HEK293 (cell line): ENCODE measurements around the gene CPM.

Experiments
- CTCF ChIA-PET: fragments of 350-600 bp; formaldehyde crosslinking; extraction: SDS; loops from one replicate; lab custom pipeline; 2021; ENCODE audit warnings: antibody characterized with exemption; lab: Yijun Ruan, JAX
- POLR2A ChIA-PET: fragments of 300-600 bp; formaldehyde crosslinking; extraction: SDS; loops from one replicate; lab custom pipeline; 2020; ENCODE audit warnings: antibody characterized with exemption, inconsistent platforms; lab: Yijun Ruan, JAX
- H3K27ac ChIP-seq: fragments of 200-500 bp; sonication (Bioruptor generic); 2 replicates; pipeline ENCODE4 v1.5.1; 2014; ENCODE audit warnings: low read depth, low read length, control low read depth, inconsistent platforms; ENCODE audit errors: extremely low read depth
- H3K36me3 ChIP-seq, 2 experiments: fragments of 200-500 bp in 1 of 2; sonication (Bioruptor generic) in 1 of 2; 1 replicate in 1 of 2; 2 replicates in 1 of 2; pipeline ENCODE4 v1.5.1; 2014 to 2017; ENCODE audit warnings: inconsistent platforms in 2 of 2, low read length in 2 of 2; ENCODE audit not compliant: control insufficient read depth in 2 of 2, insufficient read depth in 1 of 2
- H3K4me1 ChIP-seq: fragments of 200-500 bp; sonication (Bioruptor generic); 2 replicates; pipeline ENCODE4 v1.5.1; 2014; ENCODE audit warnings: mild to moderate bottlenecking, low read length, inconsistent platforms; ENCODE audit not compliant: control insufficient read depth, insufficient read depth
- H3K4me3 ChIP-seq: 2 replicates; pipeline ENCODE4 v1.5.1; 2011; ENCODE audit warnings: low read depth, mild to moderate bottlenecking, control low read depth, low read length, moderate library complexity
- H3K9me3 ChIP-seq: fragments of 200-500 bp; sonication (Bioruptor generic); 2 replicates; pipeline ENCODE4 v1.5.1; 2014; ENCODE audit warnings: low read depth, low read length, inconsistent platforms; ENCODE audit not compliant: control insufficient read depth, insufficient read depth
- KLF7 ChIP-seq: fragments of 450-650 bp; formaldehyde crosslinking; IDR thresholded peaks from 2 replicates; pipeline ENCODE4 v1.5.1; 2016; ENCODE audit warnings: missing biosample characterization, missing genetic modification characterization, borderline replicate concordance
- RBAK ChIP-seq: fragments of 450-650 bp; formaldehyde crosslinking; IDR thresholded peaks from 2 replicates; pipeline ENCODE4 v1.5.1; 2016; ENCODE audit warnings: missing biosample characterization, missing genetic modification characterization
- REST ChIP-seq: fragments of 450-650 bp; formaldehyde crosslinking; IDR thresholded peaks from 2 replicates; pipeline ENCODE4 v1.5.1; 2016; ENCODE audit warnings: missing biosample characterization, missing genetic modification characterization
- ZNF155 ChIP-seq: fragments of 450-650 bp; formaldehyde crosslinking; IDR thresholded peaks from 2 replicates; pipeline ENCODE4 v1.5.1; 2016; ENCODE audit warnings: missing biosample characterization, missing genetic modification characterization
- ZNF16 ChIP-seq: fragments of 450-650 bp; formaldehyde crosslinking; IDR thresholded peaks from 2 replicates; pipeline ENCODE4 v1.5.1; 2016; ENCODE audit warnings: low read depth, missing biosample characterization, missing genetic modification characterization
- ZNF214 ChIP-seq: fragments of 450-650 bp; formaldehyde crosslinking; IDR thresholded peaks from 2 replicates; pipeline ENCODE4 v1.5.1; 2017; ENCODE audit warnings: missing biosample characterization, mild to moderate bottlenecking, missing genetic modification characterization, borderline replicate concordance
- ZNF223 ChIP-seq: fragments of 450-650 bp; formaldehyde crosslinking; IDR thresholded peaks from 2 replicates; pipeline ENCODE4 v1.5.1; 2016; ENCODE audit warnings: missing biosample characterization, missing genetic modification characterization
- ZNF394 ChIP-seq: fragments of 450-650 bp; formaldehyde crosslinking; IDR thresholded peaks from 2 replicates; pipeline ENCODE4 v1.5.1; 2016; ENCODE audit warnings: missing biosample characterization, missing genetic modification characterization, mild to moderate bottlenecking, moderate library complexity, borderline replicate concordance
- ZNF426 ChIP-seq: fragments of 450-650 bp; formaldehyde crosslinking; IDR thresholded peaks from 2 replicates; pipeline ENCODE4 v1.5.1; 2017; ENCODE audit warnings: missing biosample characterization, missing genetic modification characterization, mild to moderate bottlenecking, inconsistent platforms, moderate library complexity
- ZNF560 ChIP-seq: fragments of 450-650 bp; formaldehyde crosslinking; IDR thresholded peaks from 2 replicates; pipeline ENCODE4 v1.5.1; 2017; ENCODE audit warnings: missing biosample characterization, missing genetic modification characterization, borderline replicate concordance
- ZNF571 ChIP-seq: fragments of 450-650 bp; formaldehyde crosslinking; IDR thresholded peaks from 2 replicates; pipeline ENCODE4 v1.5.0; 2017; ENCODE audit warnings: missing biosample characterization, missing genetic modification characterization
- ZNF600 ChIP-seq: fragments of 450-650 bp; formaldehyde crosslinking; IDR thresholded peaks from 2 replicates; pipeline ENCODE4 v1.5.1; 2016; ENCODE audit warnings: missing biosample characterization, missing genetic modification characterization
- ZNF626 ChIP-seq: fragments of 450-650 bp; sonication (Bioruptor Pico); formaldehyde crosslinking; IDR thresholded peaks from 2 replicates; pipeline ENCODE4 v1.5.1; 2018; ENCODE audit warnings: missing biosample characterization, missing genetic modification characterization, inconsistent platforms
- ZNF670 ChIP-seq: fragments of 450-650 bp; formaldehyde crosslinking; IDR thresholded peaks from 2 replicates; pipeline ENCODE4 v1.5.1; 2016; ENCODE audit warnings: missing biosample characterization, missing genetic modification characterization, low read depth
- ZNF692 ChIP-seq: fragments of 450-650 bp; formaldehyde crosslinking; IDR thresholded peaks from 2 replicates; pipeline ENCODE4 v1.5.1; 2016; ENCODE audit warnings: missing biosample characterization, missing genetic modification characterization
- ZNF791 ChIP-seq: fragments of 450-650 bp; formaldehyde crosslinking; IDR thresholded peaks from 2 replicates; pipeline ENCODE4 v1.5.1; 2016; ENCODE audit warnings: missing biosample characterization, missing genetic modification characterization
- ZSCAN16 ChIP-seq: fragments of 450-650 bp; formaldehyde crosslinking; IDR thresholded peaks from 2 replicates; pipeline ENCODE4 v1.5.1; 2016; ENCODE audit warnings: missing biosample characterization, missing genetic modification characterization
- TF ChIP-seq, protein P1 (sequence below): fragments of 450-650 bp; formaldehyde crosslinking; IDR thresholded peaks from 2 replicates; pipeline ENCODE4 v1.5.1; 2016; ENCODE audit warnings: missing biosample characterization, missing genetic modification characterization, low read depth
- TF ChIP-seq, protein P2 (sequence below): fragments of 450-650 bp; formaldehyde crosslinking; IDR thresholded peaks from 2 replicates; pipeline ENCODE4 v1.5.0; 2017; ENCODE audit warnings: missing biosample characterization, missing genetic modification characterization, borderline replicate concordance

CPM gene

GRCh38 chr12:68854554-68854953 lies 78.4 kb downstream of the CPM start:
- ChIA-PET POLR2A (no interaction called here), CTCF (interaction anchor here (0.6 to 1.7 kb wide), 3 partner anchors 24 to 301 kb away, joined by 3 to 4 read pairs (median 3); no protein-coding TSS in a partner anchor)
- H3K9me3 ChIP-seq: no peaks in the 10 kb centered on the region
- no peaks in the 10 kb centered on the region for H3K36me3 ChIP-seq
- TF ChIP-seq ZNF155 (tag by site-specific recombination) (no peak), ZNF214 (tag by site-specific recombination) (no peak), KLF7 (tag by site-specific recombination) (no peak), ZNF560 (tag by site-specific recombination) (no peak), ZNF626 (tag by site-specific recombination) (no peak), ZNF426 (tag by site-specific recombination) (no peak), ZSCAN16 (tag by site-specific recombination) (no peak), REST (tag by site-specific recombination) (no peak), ZNF791 (tag by site-specific recombination) (no peak), ZNF600 (tag by site-specific recombination) (no peak), RBAK (no peak), ZNF670 (tag by site-specific recombination) (no peak), ZNF16 (tag by site-specific recombination) (no peak), ZNF394 (tag by site-specific recombination) (no peak), ZNF571 (tag by site-specific recombination) (no peak), ZNF223 (tag by site-specific recombination) (no peak), ZNF692 (tag by site-specific recombination) (no peak)
- TF ChIP-seq, protein P1, sequence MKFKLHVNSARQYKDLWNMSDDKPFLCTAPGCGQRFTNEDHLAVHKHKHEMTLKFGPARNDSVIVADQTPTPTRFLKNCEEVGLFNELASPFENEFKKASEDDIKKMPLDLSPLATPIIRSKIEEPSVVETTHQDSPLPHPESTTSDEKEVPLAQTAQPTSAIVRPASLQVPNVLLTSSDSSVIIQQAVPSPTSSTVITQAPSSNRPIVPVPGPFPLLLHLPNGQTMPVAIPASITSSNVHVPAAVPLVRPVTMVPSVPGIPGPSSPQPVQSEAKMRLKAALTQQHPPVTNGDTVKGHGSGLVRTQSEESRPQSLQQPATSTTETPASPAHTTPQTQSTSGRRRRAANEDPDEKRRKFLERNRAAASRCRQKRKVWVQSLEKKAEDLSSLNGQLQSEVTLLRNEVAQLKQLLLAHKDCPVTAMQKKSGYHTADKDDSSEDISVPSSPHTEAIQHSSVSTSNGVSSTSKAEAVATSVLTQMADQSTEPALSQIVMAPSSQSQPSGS (tag by site-specific recombination): no peak
- TF ChIP-seq, protein P2, sequence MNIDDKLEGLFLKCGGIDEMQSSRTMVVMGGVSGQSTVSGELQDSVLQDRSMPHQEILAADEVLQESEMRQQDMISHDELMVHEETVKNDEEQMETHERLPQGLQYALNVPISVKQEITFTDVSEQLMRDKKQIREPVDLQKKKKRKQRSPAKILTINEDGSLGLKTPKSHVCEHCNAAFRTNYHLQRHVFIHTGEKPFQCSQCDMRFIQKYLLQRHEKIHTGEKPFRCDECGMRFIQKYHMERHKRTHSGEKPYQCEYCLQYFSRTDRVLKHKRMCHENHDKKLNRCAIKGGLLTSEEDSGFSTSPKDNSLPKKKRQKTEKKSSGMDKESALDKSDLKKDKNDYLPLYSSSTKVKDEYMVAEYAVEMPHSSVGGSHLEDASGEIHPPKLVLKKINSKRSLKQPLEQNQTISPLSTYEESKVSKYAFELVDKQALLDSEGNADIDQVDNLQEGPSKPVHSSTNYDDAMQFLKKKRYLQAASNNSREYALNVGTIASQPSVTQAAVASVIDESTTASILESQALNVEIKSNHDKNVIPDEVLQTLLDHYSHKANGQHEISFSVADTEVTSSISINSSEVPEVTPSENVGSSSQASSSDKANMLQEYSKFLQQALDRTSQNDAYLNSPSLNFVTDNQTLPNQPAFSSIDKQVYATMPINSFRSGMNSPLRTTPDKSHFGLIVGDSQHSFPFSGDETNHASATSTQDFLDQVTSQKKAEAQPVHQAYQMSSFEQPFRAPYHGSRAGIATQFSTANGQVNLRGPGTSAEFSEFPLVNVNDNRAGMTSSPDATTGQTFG (tag by site-specific recombination): no peak
- H3K4me1 ChIP-seq: no peaks in the 10 kb centered on the region
- H3K27ac ChIP-seq: no peak overlapping the region
- no peak overlapping the region for H3K4me3 ChIP-seq
